Ovary (tissue), 3 donors: ENCODE results near the gene GUCY1B1.

Experiments used
- CTCF ChIP-seq, 3 donors: fragments of 450-650 bp in 2 of 3; fragments of 200-600 bp in 1 of 3; IDR thresholded peaks; one replicate each; pipeline versions ENCODE4 v1.5.1 to v1.8.0; 2016 to 2022; ENCODE audit warnings: antibody characterized with exemption in 3 of 3, mild to moderate bottlenecking in 1 of 3
- POLR2A ChIP-seq: fragments of 450-650 bp; IDR thresholded peaks from one replicate; pipeline ENCODE4 v1.6.1; 2017; ENCODE audit warnings: antibody characterized with exemption, mild to moderate bottlenecking, moderate library complexity
- donor health status: DM: no; HTN: no; CAD: no.

DNA sequence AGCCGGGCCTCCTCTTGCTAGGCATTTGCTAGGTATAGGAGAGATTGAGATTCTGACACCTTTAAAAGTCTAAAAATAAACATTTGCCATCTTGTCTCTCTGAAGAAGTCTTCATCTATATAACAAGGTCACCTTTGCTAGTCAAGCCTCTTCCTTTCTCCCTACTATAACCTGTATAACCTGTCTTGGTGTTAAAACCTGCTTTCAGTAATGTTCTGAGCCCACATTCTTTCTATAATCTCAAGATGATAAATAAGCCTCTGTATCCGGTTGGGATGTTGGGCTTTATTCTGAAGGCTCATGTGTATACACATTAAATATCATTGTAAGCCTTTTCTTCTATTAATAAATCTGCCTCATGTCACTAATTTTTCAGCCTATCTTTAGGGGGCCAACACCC, 97.1 kb downstream of the GUCY1B1 start:
- TF ChIP-seq CTCF (IDR thresholded peaks at IDR 0.05), result no peak
- no peak for TF ChIP-seq POLR2A
